Spleen (tissue), 11 donors: Measurements from ENCODE around the gene LYPLA2. TPM values are rescaled to one million over a fixed set of nuclear protein-coding genes. Genes with fewer than 3 reads are reported as not detected.
A peak's percentile ranks its signal among the peaks of the same experiment; 100 is the strongest.

Experiments used
- DNase-seq: peaks from one replicate; pipeline ENCODE4 v3.0.0-alpha.2; 2020
- H3K27ac ChIP-seq, 8 donors: fragments of 200-600 bp; sonication (generic) in 7 of 8; 1 replicate in 4 of 8; 2 replicates in 4 of 8; pipeline versions ENCODE4 v1.5.0 to v1.8.0; 2016 to 2021; ENCODE audit warnings: inconsistent platforms in 4 of 8, mild to moderate bottlenecking in 4 of 8, moderate library complexity in 1 of 8
- H3K27me3 ChIP-seq, 7 donors: fragments of 200-600 bp; sonication (generic) in 6 of 7; replicated peaks in 1 of 7; 1 replicate in 4 of 7; 2 replicates in 3 of 7; pipeline versions ENCODE4 v1.5.0 to v1.8.0; 2016 to 2021; ENCODE audit warnings: inconsistent platforms in 3 of 7, mild to moderate bottlenecking in 1 of 7
- H3K36me3 ChIP-seq, 6 donors: fragments of 200-600 bp; sonication (generic) in 5 of 6; 1 replicate in 4 of 6; 2 replicates in 2 of 6; pipeline versions ENCODE4 v1.5.0 to v1.8.0; 2016 to 2021; ENCODE audit warnings: inconsistent platforms in 2 of 6
- H3K4me1 ChIP-seq, 6 donors: fragments of 200-600 bp; sonication (generic) in 5 of 6; 1 replicate in 3 of 6; 2 replicates in 3 of 6; pipeline versions ENCODE4 v1.5.0 to v1.8.0; 2016 to 2021; ENCODE audit warnings: inconsistent platforms in 3 of 6
- H3K4me3 ChIP-seq, 8 donors: fragments of 200-600 bp; sonication (generic) in 7 of 8; 1 replicate in 4 of 8; 2 replicates in 4 of 8; pipeline versions ENCODE4 v1.5.0 to v1.8.0; 2016 to 2021; ENCODE audit warnings: inconsistent platforms in 4 of 8, mild to moderate bottlenecking in 4 of 8, moderate library complexity in 2 of 8
- H3K9me3 ChIP-seq, 8 donors: fragments of 200-600 bp; sonication (generic) in 7 of 8; 1 replicate in 4 of 8; 2 replicates in 4 of 8; pipeline versions ENCODE4 v1.5.0 to v1.8.0; 2016 to 2021; ENCODE audit warnings: inconsistent platforms in 4 of 8
- POLR2A ChIP-seq, 3 donors: fragments of 450-650 bp; IDR thresholded peaks; one replicate each; pipeline ENCODE4 v1.5.1; 2017; ENCODE audit warnings: antibody characterized with exemption in 3 of 3, mild to moderate bottlenecking in 1 of 3
- POLR2AphosphoS5 ChIP-seq, 3 donors: sonication (generic); formaldehyde crosslinking; IDR thresholded peaks; one replicate each; pipeline ENCODE4 v1.5.1; 2017; ENCODE audit warnings: antibody characterized with exemption in 3 of 3
- WGBS, 5 donors: extraction: QIAGEN DNeasy Blood & Tissue Kit in 3 of 5; methylation state at CpG; one replicate each; pipeline versions ENCODE4 v1.1.5 to v1.1.7; 2013 to 2018; 5-methylcytosine and 5-hydroxymethylcytosine counted together
- intact Hi-C: fragments of 100-400 bp; cut with DNase I; formaldehyde crosslinking; loops from one replicate; pipeline ENCODE4 v1.15.0; 2023; ENCODE audit warnings: low total_unique reads
- polyA plus RNA-seq, 3 donors: library from polyadenylated mRNA; stranded (reverse); fragments of 200-250 nt; gene quantifications; one replicate each; pipeline ENCODE4 v1.2.1, GENCODE V29; 2013
- total RNA-seq, 7 donors: library from RNA; depleted of rRNA in 3 of 7; stranded (reverse); fragments of >200 nt in 3 of 7; fragmentation: NEBNext Ultra II Directional in 4 of 7; extraction: Animal tissue kit (Norgen Biotek cat#: 25700) in 4 of 7; gene quantifications; one replicate each; pipeline versions ENCODE4 v1.1.0 to v1.2.1, GENCODE V29; 2016 to 2021
- TF ChIP-seq, protein P1 (sequence below), 11 experiments: fragments of 200-600 bp in 7 of 11; fragments of 450-650 bp in 4 of 11; sonication (generic) in 4 of 11; IDR thresholded peaks in 8 of 11; conservative IDR thresholded peaks in 3 of 11; 1 replicate in 7 of 11; 2 replicates in 4 of 11; pipeline versions ENCODE4 v1.4.0 to v1.8.0; 2016 to 2021; ENCODE audit warnings: antibody characterized with exemption in 11 of 11, inconsistent platforms in 4 of 11, mild to moderate bottlenecking in 1 of 11
- donor health status: healthy with polysubstance abuse.
- donor health status: DM: no; HTN: no; CAD: no; lungs with moderate emphysema.
- donor health status: DM: no; HTN: no; CAD: no.
- donor health status: Bipolar disorder and iron deficiency.
- donor health status: healthy.
- donor health status: DM: no; HTN: no; CAD: no.
- donor health status: DM: yes; HTN: yes; CAD: no.

The LYPLA2 gene
- total and polyA plus RNA-seq, 10 donors = 46.9 to 87.5 (median 55.8) TPM

DNA sequence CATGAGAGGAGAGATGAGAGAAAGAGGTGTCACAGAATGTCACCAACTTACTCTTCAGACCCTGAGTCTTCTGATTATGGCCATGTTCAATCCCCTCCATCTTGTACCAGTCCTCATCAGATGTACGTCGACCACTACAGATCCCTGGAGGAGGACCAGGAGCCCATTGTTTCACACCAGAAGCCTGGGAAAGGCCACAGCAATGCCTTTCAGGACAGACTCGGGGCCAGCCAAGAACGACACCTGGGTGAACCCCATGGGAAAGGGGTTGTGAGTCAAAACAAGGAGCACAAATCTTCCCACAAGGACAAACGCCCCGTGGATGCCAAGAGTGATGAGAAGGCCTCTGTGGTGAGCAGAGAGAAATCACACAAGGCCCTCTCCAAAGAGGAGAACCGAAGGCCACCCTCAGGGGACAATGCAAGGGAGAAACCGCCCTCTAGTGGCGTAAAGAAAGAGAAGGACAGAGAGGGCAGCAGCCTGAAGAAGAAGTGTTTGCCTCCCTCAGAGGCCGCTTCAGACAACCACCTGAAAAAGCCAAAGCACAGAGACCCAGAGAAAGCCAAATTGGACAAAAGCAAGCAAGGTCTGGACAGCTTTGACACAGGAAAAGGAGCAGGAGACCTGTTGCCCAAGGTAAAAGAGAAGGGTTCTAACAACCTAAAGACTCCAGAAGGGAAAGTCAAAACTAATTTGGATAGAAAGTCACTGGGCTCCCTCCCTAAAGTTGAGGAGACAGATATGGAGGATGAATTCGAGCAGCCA lies 39.7 kb upstream of the LYPLA2 start:
- Histone ChIP-seq H3K4me3 (no peak overlapping the region), H3K4me1 (peaks cover 9 to 42% (median 27%) of the 10 kb centered on the region in 6 donors), H3K9me3 (no peaks in the 10 kb centered on the region), H3K27me3 (no peaks in the 10 kb centered on the region), H3K36me3 (peaks cover 11 to 96% (median 68%) of the 10 kb centered on the region in 6 donors), H3K27ac (no peak overlapping the region)
- intact Hi-C loops = no loop called here
- TF ChIP-seq POLR2A (IDR thresholded peaks at IDR 0.05) (no peak), POLR2AphosphoS5 (IDR thresholded peaks at IDR 0.05) (peak in 2 of 3 donors; percentile 15 to 42)
- TF ChIP-seq, protein P1, sequence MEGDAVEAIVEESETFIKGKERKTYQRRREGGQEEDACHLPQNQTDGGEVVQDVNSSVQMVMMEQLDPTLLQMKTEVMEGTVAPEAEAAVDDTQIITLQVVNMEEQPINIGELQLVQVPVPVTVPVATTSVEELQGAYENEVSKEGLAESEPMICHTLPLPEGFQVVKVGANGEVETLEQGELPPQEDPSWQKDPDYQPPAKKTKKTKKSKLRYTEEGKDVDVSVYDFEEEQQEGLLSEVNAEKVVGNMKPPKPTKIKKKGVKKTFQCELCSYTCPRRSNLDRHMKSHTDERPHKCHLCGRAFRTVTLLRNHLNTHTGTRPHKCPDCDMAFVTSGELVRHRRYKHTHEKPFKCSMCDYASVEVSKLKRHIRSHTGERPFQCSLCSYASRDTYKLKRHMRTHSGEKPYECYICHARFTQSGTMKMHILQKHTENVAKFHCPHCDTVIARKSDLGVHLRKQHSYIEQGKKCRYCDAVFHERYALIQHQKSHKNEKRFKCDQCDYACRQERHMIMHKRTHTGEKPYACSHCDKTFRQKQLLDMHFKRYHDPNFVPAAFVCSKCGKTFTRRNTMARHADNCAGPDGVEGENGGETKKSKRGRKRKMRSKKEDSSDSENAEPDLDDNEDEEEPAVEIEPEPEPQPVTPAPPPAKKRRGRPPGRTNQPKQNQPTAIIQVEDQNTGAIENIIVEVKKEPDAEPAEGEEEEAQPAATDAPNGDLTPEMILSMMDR (IDR thresholded peaks at IDR 0.05 in 8 of 11, conservative IDR thresholded peaks at IDR 0.05 in 3 of 11) = peak in 10 of 11 experiments; percentile 26 to 70 (median 51)
- 62 to 80% (median 75%) methylated on average over 11 of the region's 11 CpGs for WGBS, 5 donors
- no peak for DNase-seq

DNA sequence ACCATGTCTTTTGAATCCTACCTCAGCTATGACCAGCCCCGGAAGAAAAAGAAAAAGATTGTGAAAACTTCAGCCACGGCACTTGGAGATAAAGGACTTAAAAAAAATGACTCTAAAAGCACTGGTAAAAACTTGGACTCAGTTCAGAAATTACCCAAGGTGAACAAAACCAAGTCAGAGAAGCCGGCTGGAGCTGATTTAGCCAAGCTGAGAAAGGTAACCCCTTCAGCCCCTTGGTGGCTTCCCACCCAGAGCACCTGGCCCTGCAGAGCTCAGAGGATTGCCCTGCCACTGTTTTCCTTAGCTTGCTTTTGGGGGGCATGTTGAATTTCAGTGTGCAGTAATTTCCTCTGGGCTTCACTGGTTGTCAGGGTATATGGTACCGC lies 39.1 kb upstream of the LYPLA2 start:
- TF ChIP-seq POLR2AphosphoS5 (IDR thresholded peaks at IDR 0.05) (no peak), POLR2A (IDR thresholded peaks at IDR 0.05) (no peak)
- TF ChIP-seq, protein P1 (IDR thresholded peaks at IDR 0.05 in 8 of 11, conservative IDR thresholded peaks at IDR 0.05 in 3 of 11) = no peak
- Histone ChIP-seq H3K27me3 (no peaks in the 10 kb centered on the region), H3K4me3 (no peak overlapping the region), H3K27ac (no peak overlapping the region), H3K9me3 (no peaks in the 10 kb centered on the region), H3K36me3 (peaks cover 12 to 96% (median 73%) of the 10 kb centered on the region in 6 donors), H3K4me1 (peaks cover 9 to 36% (median 22%) of the 10 kb centered on the region in 6 donors)
- WGBS, 5 donors = 91 to 96% (median 93%) methylated on average over 4 of the region's 4 CpGs
- DNase-seq = no peak
- intact Hi-C loops = no loop called here

DNA sequence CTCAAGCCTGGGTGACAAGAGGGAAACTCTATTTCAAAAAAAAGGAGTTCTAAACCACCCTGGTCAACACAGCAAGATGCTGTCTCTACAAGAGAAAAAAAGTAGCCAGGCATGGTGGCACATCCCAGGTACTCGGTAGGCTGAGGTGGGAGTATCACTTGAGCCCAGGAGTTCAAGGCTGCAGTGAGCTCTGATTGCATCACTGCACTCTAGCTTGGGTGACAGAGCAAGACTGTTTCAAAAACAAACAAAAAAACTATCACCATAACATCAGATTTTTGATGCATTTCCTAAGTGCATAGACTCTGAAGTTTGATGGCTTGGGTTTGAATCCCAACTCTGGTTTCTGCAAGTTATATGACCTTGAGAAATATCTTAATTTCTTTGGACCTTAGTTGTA lies 38.0 kb upstream of the LYPLA2 start:
- peaks cover 14 to 97% (median 84%) of the 10 kb centered on the region in 6 donors for H3K36me3 ChIP-seq
- no peak for TF ChIP-seq POLR2AphosphoS5 (IDR thresholded peaks at IDR 0.05)
- TF ChIP-seq, protein P1 (IDR thresholded peaks at IDR 0.05 in 8 of 11, conservative IDR thresholded peaks at IDR 0.05 in 3 of 11) = no peak
- TF ChIP-seq POLR2A (IDR thresholded peaks at IDR 0.05) = no peak
- no peaks in the 10 kb centered on the region for H3K27me3 ChIP-seq
- no peaks in the 10 kb centered on the region for H3K9me3 ChIP-seq
- peaks cover 3 to 25% (median 12%) of the 10 kb centered on the region in 6 donors for H3K4me1 ChIP-seq
- H3K27ac ChIP-seq = no peak overlapping the region
- no peak overlapping the region for H3K4me3 ChIP-seq
- DNase-seq = no peak
- intact Hi-C loops = no loop called here
- WGBS, 5 donors = 89 to 93% (median 91%) methylated on average over 1 of the region's 1 CpG

DNA sequence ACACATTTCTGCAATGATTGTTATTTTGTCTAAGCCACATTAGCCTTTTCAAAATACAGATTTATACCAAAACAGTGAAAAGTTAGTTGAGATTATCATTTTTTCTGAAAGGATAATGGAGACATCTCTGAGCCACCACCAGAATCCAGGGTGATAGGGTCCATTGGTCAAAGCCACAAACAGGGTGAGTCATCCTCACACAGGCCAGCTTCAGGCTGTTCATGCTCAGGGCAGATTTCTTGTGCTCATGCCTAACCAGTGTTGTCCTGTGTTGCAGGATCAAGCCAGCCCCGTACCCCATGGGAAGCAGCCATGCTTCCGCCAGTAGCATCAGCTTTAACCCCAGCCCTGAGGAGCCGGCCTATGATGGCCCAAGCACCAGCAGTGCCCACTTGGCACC lies 34.3 kb upstream of the LYPLA2 start:
- H3K27me3 ChIP-seq = no peaks in the 10 kb centered on the region
- H3K9me3 ChIP-seq = no peaks in the 10 kb centered on the region
- intact Hi-C loops = no loop called here
- H3K27ac ChIP-seq = no peak overlapping the region
- 90 to 100% (median 95%) methylated on average over 3 of the region's 3 CpGs for WGBS, 5 donors
- DNase-seq = no peak
- TF ChIP-seq, protein P1 (IDR thresholded peaks at IDR 0.05 in 8 of 11, conservative IDR thresholded peaks at IDR 0.05 in 3 of 11) = no peak
- no peak for TF ChIP-seq POLR2A (IDR thresholded peaks at IDR 0.05)
- TF ChIP-seq POLR2AphosphoS5 (IDR thresholded peaks at IDR 0.05) = no peak
- H3K4me1 ChIP-seq = peaks cover 0 to 4% (median 0%) of the 10 kb centered on the region in 6 donors
- peaks cover 14 to 100% (median 100%) of the 10 kb centered on the region in 6 donors for H3K36me3 ChIP-seq
- H3K4me3 ChIP-seq = no peak overlapping the region
